A549 (cell line): ENCODE data around the gene NUDT14. TPM values are rescaled to one million over a fixed set of nuclear protein-coding genes. Genes with fewer than 3 reads are reported as not detected.
A peak's percentile ranks its signal among the peaks of the same experiment; 100 is the strongest.

ENCODE experiments used
- ATAC-seq, 2 experiments: fragments of 200-7000 bp in 1 of 2; fragments of >200 bp in 1 of 2; cut with Nextera tagmentation in 1 of 2; cut with Tn5 transposase in 1 of 2; 3 replicates each; pipeline versions ENCODE4 v1.8.0 to v1.9.1; 2018 to 2020; ENCODE audit warnings: mild to moderate bottlenecking in 1 of 2, moderate library complexity in 1 of 2
- CTCF ChIA-PET: fragments of 300-600 bp; sonication (Branson Sonifier 250); formaldehyde crosslinking; extraction: SDS; loops from one replicate; lab custom pipeline; 2021; ENCODE audit warnings: antibody characterized with exemption, inconsistent platforms; lab: Yijun Ruan, JAX
- POLR2A ChIA-PET: fragments of 350-600 bp; formaldehyde crosslinking; extraction: SDS; loops from one replicate; lab custom pipeline; 2021; ENCODE audit warnings: antibody characterized with exemption, inconsistent platforms; lab: Yijun Ruan, JAX
- DNase-seq, 2 experiments: peaks; one replicate each; pipeline versions ENCODE4 v3.0.0 to v3.0.0-alpha.2; 2011 to 2016; ENCODE audit warnings: low read depth in 1 of 2, low spot score in 1 of 2
- FAIRE-seq: peaks from 2 replicates; lab custom pipeline; 2011; peaks lifted over from hg19 to GRCh38; lab: Jason Lieb, UNC
- H3K27ac ChIP-seq, 2 experiments: fragments of >200 bp; sonication (Bioruptor Twin); formaldehyde crosslinking; 3 replicates each; pipeline ENCODE4 v1.5.1; 2016 to 2017
- H3K4me1 ChIP-seq: fragments of >200 bp; sonication (Bioruptor Twin); formaldehyde crosslinking; 3 replicates; pipeline ENCODE4 v1.6.1; 2016
- H3K4me2 ChIP-seq: fragments of >200 bp; sonication (Bioruptor Twin); formaldehyde crosslinking; 3 replicates; pipeline ENCODE4 v1.6.1; 2016
- H3K4me3 ChIP-seq: fragments of >200 bp; sonication (Bioruptor Twin); formaldehyde crosslinking; 3 replicates; pipeline ENCODE4 v1.5.1; 2016
- H3K9me3 ChIP-seq: fragments of >200 bp; sonication (Bioruptor Twin); formaldehyde crosslinking; 3 replicates; pipeline ENCODE4 v1.6.1; 2016
- EHF ChIP-seq: fragments of 250-450 bp; sonication (Bioruptor Pico); IDR thresholded peaks from 2 replicates; pipeline ENCODE4 v1.5.0; 2020; ENCODE audit warnings: mild to moderate bottlenecking
- EP300 ChIP-seq, 2 experiments: fragments of >200 bp; sonication (Bioruptor Twin); formaldehyde crosslinking; IDR thresholded peaks; 2 replicates in 1 of 2; 3 replicates in 1 of 2; pipeline ENCODE4 v1.6.1; 2016 to 2017
- ESRRA ChIP-seq: fragments of 150-350 bp; IDR thresholded peaks from 2 replicates; pipeline ENCODE4 v1.6.1; 2014; ENCODE audit warnings: mild to moderate bottlenecking, low read length, borderline replicate concordance
- FOSL2 ChIP-seq, 2 experiments: fragments of 450-650 bp in 1 of 2; fragments of >200 bp in 1 of 2; sonication (Bioruptor Twin) in 1 of 2; formaldehyde crosslinking; IDR thresholded peaks; 2 replicates each; pipeline versions ENCODE4 v1.5.0 to v1.6.1; 2016 to 2020; ENCODE audit warnings: mild to moderate bottlenecking in 1 of 2, moderate library complexity in 1 of 2
- FOXS1 ChIP-seq: fragments of 250-450 bp; sonication (Bioruptor Pico); IDR thresholded peaks from 2 replicates; pipeline ENCODE4 v1.5.0; 2020; ENCODE audit warnings: mild to moderate bottlenecking, moderate library complexity
- GATA3 ChIP-seq: IDR thresholded peaks from 2 replicates; pipeline ENCODE4 v1.6.1; 2012; ENCODE audit warnings: borderline replicate concordance
- HES2 ChIP-seq: fragments of >200 bp; sonication (Bioruptor Twin); formaldehyde crosslinking; IDR thresholded peaks from 2 replicates; pipeline ENCODE4 v1.6.1; 2016
- HMGXB4 ChIP-seq: fragments of 250-450 bp; sonication (Bioruptor Pico); IDR thresholded peaks from 2 replicates; pipeline ENCODE4 v1.5.0; 2021; ENCODE audit warnings: mild to moderate bottlenecking, moderate library complexity, borderline replicate concordance
- KDM5A ChIP-seq: fragments of 200-600 bp; sonication (generic); IDR thresholded peaks from 2 replicates; pipeline ENCODE4 v1.6.1; 2016; ENCODE audit warnings: antibody characterized with exemption, mild to moderate bottlenecking
- MYC ChIP-seq: IDR thresholded peaks from 2 replicates; pipeline ENCODE4 v1.6.1; 2012; ENCODE audit warnings: mild to moderate bottlenecking, inconsistent platforms, low read length, improper control_type of control experiment, borderline replicate concordance
- NR3C1 ChIP-seq: fragments of >200 bp; sonication (Bioruptor Twin); formaldehyde crosslinking; IDR thresholded peaks from 3 replicates; pipeline ENCODE4 v1.6.1; 2017
- RNF2 ChIP-seq: fragments of 200-600 bp; sonication (generic); IDR thresholded peaks from 2 replicates; pipeline ENCODE4 v1.6.1; 2016; ENCODE audit warnings: low read depth, mild to moderate bottlenecking, antibody characterized with exemption, moderate library complexity, borderline replicate concordance
- TFCP2L1 ChIP-seq: fragments of 250-450 bp; sonication (Bioruptor Pico); IDR thresholded peaks from 2 replicates; pipeline ENCODE4 v1.5.0; 2021; ENCODE audit warnings: mild to moderate bottlenecking
- TP53 ChIP-seq: fragments of 250-450 bp; sonication (Bioruptor Pico); IDR thresholded peaks from 2 replicates; pipeline ENCODE4 v1.5.0; 2021; ENCODE audit warnings: mild to moderate bottlenecking, moderate library complexity
- ZC3H11A ChIP-seq: fragments of 450-650 bp; IDR thresholded peaks from 2 replicates; pipeline ENCODE4 v1.6.1; 2014; ENCODE audit warnings: antibody characterized with exemption, mild to moderate bottlenecking
- WGBS: methylation state at CpG from one replicate; pipeline ENCODE4 v1.1.6; 2017; ENCODE audit errors: missing lambda C conversion rate; 5-methylcytosine and 5-hydroxymethylcytosine counted together
- polyA plus RNA-seq, 4 experiments: library from polyadenylated mRNA; depleted of rRNA in 3 of 4; stranded (reverse); fragments of >200 nt; fragmentation: RNase III in 1 of 4; extraction: RNeasy Plus Mini Kit Qiagen cat#74134 plus additional on column Dnase treatment in 1 of 4; gene quantifications; 2 replicates in 3 of 4; 3 replicates in 1 of 4; pipeline ENCODE4 v1.2.3, GENCODE V29; 2011 to 2017
- TF ChIP-seq, protein P1 (sequence below): fragments of >200 bp; sonication (Bioruptor Twin); formaldehyde crosslinking; IDR thresholded peaks from 3 replicates; pipeline ENCODE4 v1.6.1; 2016
- TF ChIP-seq, protein P2 (sequence below): IDR thresholded peaks from 2 replicates; pipeline ENCODE4 v1.6.1; 2012
- TF ChIP-seq, protein P3 (sequence below): fragments of 150-350 bp; IDR thresholded peaks from 2 replicates; pipeline ENCODE4 v1.6.1; 2014; ENCODE audit warnings: low read depth, mild to moderate bottlenecking, low read length

Gene NUDT14
- polyA plus RNA-seq, 2 of the 4 experiments (the other 2 are of a cell fraction): 12.6 to 30.7 TPM

- TF ChIP-seq MYC (0 out of 2 replicates have a peak, but pooled peaks have one; percentile 6), HES2 (no peak), TFCP2L1 (CRISPR knock-in tag) (no peak), EHF (CRISPR knock-in tag) (no peak)
Observed at GRCh38 chr14:105167303-105168092, 13.6 kb downstream of the NUDT14 start (continued).

GRCh38 chr14:105166571-105167302, 14.4 kb downstream of the NUDT14 start:
- no peak for FAIRE-seq
- H3K4me3 ChIP-seq: peak overlapping the region; percentile 59
- POLR2A ChIA-PET: interaction anchor here (3.5 kb wide), 1 partner anchor 76 kb away, joined by 11 read pairs; no protein-coding TSS in a partner anchor

DNA sequence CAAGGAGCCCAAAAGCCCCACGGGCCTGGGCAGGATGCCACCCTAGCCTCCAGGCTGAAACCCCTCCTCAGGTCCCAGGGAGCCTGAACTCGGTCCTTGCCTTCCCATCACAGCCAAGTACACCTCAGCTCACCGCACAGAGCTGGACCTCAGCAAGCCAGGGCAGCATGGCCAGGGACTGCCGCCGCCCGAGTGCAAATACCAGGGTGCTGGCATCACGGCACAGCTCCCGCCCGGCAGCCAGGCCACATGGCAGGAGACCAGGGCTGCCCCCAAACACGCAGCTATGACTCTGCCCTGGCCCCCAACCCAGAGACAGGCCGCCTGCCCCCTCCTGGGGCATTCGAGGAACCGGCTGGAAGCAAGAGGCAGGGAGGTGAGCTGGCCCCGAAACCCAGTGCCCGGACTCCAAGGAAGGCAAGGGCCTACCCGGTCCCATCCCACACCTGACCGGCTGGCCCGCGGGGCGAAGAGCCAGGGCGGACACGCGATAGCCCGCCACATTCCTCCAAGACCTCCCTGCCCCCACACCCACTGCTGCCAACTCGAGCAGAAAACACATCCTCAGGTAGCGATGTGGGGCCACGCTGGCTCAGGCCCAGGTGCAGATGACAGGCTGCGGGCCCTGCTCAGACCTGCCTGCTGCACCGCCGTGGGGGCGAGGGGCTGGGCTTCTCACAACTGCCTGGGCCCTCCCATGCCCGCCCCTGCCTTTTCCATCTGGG, 15.2 kb downstream of the NUDT14 start:
- TF ChIP-seq GATA3: no peak
- TF ChIP-seq FOXS1 (CRISPR knock-in tag): no peak
- no peak for TF ChIP-seq RNF2
- TF ChIP-seq, protein P1, sequence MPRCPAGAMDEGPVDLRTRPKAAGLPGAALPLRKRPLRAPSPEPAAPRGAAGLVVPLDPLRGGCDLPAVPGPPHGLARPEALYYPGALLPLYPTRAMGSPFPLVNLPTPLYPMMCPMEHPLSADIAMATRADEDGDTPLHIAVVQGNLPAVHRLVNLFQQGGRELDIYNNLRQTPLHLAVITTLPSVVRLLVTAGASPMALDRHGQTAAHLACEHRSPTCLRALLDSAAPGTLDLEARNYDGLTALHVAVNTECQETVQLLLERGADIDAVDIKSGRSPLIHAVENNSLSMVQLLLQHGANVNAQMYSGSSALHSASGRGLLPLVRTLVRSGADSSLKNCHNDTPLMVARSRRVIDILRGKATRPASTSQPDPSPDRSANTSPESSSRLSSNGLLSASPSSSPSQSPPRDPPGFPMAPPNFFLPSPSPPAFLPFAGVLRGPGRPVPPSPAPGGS: no peak
- no peak for TF ChIP-seq TFCP2L1 (CRISPR knock-in tag)
- no peak for TF ChIP-seq HMGXB4 (CRISPR knock-in tag)
- TF ChIP-seq FOSL2 (IDR thresholded peaks at IDR 0.05): no peak
- no peak for TF ChIP-seq FOSL2 (CRISPR knock-in tag; IDR thresholded peaks at IDR 0.05)
- TF ChIP-seq, protein P2, sequence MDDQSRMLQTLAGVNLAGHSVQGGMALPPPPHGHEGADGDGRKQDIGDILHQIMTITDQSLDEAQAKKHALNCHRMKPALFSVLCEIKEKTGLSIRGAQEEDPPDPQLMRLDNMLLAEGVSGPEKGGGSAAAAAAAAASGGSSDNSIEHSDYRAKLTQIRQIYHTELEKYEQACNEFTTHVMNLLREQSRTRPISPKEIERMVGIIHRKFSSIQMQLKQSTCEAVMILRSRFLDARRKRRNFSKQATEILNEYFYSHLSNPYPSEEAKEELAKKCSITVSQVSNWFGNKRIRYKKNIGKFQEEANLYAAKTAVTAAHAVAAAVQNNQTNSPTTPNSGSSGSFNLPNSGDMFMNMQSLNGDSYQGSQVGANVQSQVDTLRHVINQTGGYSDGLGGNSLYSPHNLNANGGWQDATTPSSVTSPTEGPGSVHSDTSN: no peak
- TF ChIP-seq EP300 (IDR thresholded peaks at IDR 0.05): no peak
- TF ChIP-seq ESRRA: no peak
- no peak for TF ChIP-seq ZC3H11A
- no peak for TF ChIP-seq TP53 (CRISPR knock-in tag)
- Histone ChIP-seq H3K27ac (peak overlapping the region; percentile 12 to 90; a peak in 4 of 6 replicates), H3K9me3 (no peaks in the 10 kb centered on the region), H3K4me2 (peak overlapping the region; percentile 95), H3K4me1 (peaks cover 33% of the 10 kb centered on the region), H3K4me3 (no peak overlapping the region)
- WGBS: 89% methylated on average over 28 of the region's 32 CpGs
- CTCF ChIA-PET: interaction anchor here (0.6 to 15.2 kb wide), 6 partner anchors 10 to 77 kb away, joined by 4 to 132 read pairs (median 7); partner anchors contain the start of gene NUDT14
- POLR2A ChIA-PET: interaction anchor here (3.5 kb wide), 1 partner anchor 75 kb away, joined by 11 read pairs; no protein-coding TSS in a partner anchor
- no peak for DNase-seq
- ATAC-seq: peak in 1 of 2 experiments; percentile 2; a peak in 1 of 6 replicates
- no peak for FAIRE-seq

More at GRCh38 chr14:105166571-105167302, 14.4 kb downstream of the NUDT14 start:
- WGBS: 94% methylated on average over 12 of the region's 22 CpGs
- ATAC-seq (no peak; a peak in 1 of 6 replicates), DNase-seq (no peak)
- TF ChIP-seq, protein P3, sequence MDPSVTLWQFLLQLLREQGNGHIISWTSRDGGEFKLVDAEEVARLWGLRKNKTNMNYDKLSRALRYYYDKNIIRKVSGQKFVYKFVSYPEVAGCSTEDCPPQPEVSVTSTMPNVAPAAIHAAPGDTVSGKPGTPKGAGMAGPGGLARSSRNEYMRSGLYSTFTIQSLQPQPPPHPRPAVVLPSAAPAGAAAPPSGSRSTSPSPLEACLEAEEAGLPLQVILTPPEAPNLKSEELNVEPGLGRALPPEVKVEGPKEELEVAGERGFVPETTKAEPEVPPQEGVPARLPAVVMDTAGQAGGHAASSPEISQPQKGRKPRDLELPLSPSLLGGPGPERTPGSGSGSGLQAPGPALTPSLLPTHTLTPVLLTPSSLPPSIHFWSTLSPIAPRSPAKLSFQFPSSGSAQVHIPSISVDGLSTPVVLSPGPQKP: no peak
- no peak for TF ChIP-seq KDM5A
- no peak for TF ChIP-seq NR3C1
- Histone ChIP-seq H3K9me3 (no peaks in the 10 kb centered on the region), H3K27ac (peak overlapping the region; percentile 66 to 90), H3K4me1 (peaks cover 33% of the 10 kb centered on the region), H3K4me2 (peak overlapping the region; percentile 95)
- CTCF ChIA-PET: interaction anchor here (0.7 to 15.2 kb wide), 5 partner anchors 12 to 78 kb away, joined by 3 to 132 read pairs (median 14); partner anchors contain the start of gene NUDT14
